ENCODE data around the gene OR51G2.

OR51G2 gene

DNA sequence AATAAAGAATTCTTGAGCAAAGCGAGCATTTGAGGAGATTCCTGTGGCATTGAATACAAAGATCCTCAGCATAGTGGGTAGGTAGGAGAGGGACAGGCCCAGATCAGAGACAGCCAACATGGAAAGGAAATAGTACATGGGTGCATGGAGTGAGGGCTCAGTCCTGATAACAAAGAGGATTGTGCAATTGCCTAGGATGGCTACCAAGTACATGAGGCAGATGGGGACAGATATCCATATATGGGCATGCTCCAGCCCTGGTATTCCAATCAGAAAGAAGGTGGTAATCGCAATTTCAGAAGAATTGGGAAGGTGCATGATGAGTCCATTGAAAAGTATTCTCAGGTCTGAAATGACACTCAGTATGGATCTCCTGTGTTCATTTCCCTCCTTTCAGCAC is 28.9 kb downstream of the OR51G2 start:
- Mint-ChIP-seq H3K4me1 (ENCODE audit: low read depth) (no peaks in the 10 kb centered on the region), H3K27ac (no peak overlapping the region), H3K27me3 (no peaks in the 10 kb centered on the region), H3K36me3 (no peaks in the 10 kb centered on the region), H3K4me3 (no peak overlapping the region), H3K9me3 (ENCODE audit: low read depth) (peaks cover 3% of the 10 kb centered on the region)

DNA sequence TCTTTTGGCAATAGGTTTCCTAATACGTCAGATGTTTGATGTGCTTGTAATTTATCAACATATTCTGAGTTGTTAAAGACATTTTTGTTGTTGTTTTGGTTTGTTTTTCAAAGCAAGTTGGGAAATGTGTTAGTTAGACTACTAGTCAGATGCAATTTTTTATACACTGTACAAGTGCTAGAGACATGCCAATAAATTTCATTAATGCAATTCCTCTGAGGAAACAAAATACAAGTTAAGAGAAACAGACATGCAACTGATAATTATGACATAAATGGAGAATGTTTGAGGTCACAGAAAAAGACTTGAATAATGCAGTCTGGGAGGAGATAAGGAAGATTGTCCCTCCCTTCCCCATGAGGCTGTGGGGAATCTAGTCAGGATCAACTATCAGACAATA is 31.6 kb downstream of the OR51G2 start:
- Mint-ChIP-seq H3K36me3 (no peaks in the 10 kb centered on the region), H3K4me1 (ENCODE audit: low read depth) (no peaks in the 10 kb centered on the region), H3K27ac (no peak overlapping the region), H3K27me3 (no peaks in the 10 kb centered on the region), H3K4me3 (no peak overlapping the region), H3K9me3 (ENCODE audit: low read depth) (peaks cover 3% of the 10 kb centered on the region)

DNA sequence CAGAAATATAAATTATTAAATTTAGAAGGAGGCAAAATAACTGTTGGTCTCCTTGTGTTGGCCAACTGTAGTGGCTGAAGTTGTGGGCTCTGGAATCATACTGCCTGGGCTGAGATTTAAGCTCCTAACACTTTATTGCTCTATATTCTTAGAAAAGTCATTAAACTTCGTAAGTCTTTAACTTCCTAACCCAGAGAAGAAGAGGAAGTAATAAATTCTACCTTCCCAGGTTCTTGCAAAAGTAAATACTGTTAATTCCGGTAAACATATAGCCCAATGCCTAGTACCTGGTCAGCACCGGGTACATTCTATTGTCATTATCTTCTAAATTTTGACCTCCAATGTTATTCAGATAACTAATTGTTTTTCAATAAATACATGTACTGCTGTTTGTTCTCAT is 33.0 kb downstream of the OR51G2 start:
- Mint-ChIP-seq H3K36me3 (no peaks in the 10 kb centered on the region), H3K4me1 (ENCODE audit: low read depth) (no peaks in the 10 kb centered on the region), H3K9me3 (ENCODE audit: low read depth) (no peaks in the 10 kb centered on the region), H3K4me3 (no peak overlapping the region), H3K27ac (no peak overlapping the region), H3K27me3 (no peaks in the 10 kb centered on the region)

DNA sequence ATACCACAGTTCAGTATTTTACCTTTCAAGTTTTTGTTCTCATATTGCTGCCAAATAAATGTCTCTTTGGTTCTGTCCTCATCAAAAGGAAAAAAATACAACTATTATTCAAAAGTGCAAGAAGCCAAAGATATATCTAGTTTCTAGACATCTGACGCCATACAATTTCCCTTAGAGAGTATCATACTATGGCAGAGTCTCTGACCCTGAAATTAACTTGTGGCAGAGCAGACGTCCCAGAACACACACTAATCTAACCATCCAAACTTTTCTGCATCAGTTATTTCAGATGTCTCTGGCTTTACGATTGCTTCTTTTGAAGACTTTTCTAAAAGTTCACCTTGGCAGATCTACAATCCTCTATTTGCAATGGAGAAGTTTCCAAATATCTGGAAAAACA is 34.8 kb downstream of the OR51G2 start:
- Mint-ChIP-seq H3K4me3 (no peak overlapping the region), H3K4me1 (ENCODE audit: low read depth) (no peaks in the 10 kb centered on the region), H3K27ac (no peak overlapping the region), H3K36me3 (no peaks in the 10 kb centered on the region), H3K27me3 (peaks cover 4% of the 10 kb centered on the region), H3K9me3 (ENCODE audit: low read depth) (no peaks in the 10 kb centered on the region)

DNA sequence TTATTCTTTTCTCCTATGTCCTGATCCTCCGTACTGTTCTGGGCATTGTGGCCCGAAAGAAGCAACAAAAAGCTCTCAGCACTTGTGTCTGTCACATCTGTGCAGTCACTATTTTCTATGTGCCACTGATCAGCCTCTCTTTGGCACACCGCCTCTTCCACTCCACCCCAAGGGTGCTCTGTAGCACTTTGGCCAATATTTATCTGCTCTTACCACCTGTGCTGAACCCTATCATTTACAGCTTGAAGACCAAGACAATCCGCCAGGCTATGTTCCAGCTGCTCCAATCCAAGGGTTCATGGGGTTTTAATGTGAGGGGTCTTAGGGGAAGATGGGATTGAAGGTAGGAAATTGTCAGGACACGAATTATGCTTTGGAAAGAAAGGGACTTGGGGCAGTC is 36.6 kb downstream of the OR51G2 start:
- H3K4me3 Mint-ChIP-seq = no peak overlapping the region
- no peaks in the 10 kb centered on the region for H3K9me3 Mint-ChIP-seq (ENCODE audit: low read depth)
- no peak overlapping the region for H3K27ac Mint-ChIP-seq
- no peaks in the 10 kb centered on the region for H3K4me1 Mint-ChIP-seq (ENCODE audit: low read depth)
- no peaks in the 10 kb centered on the region for H3K36me3 Mint-ChIP-seq
- H3K27me3 Mint-ChIP-seq = peaks cover 6% of the 10 kb centered on the region

DNA sequence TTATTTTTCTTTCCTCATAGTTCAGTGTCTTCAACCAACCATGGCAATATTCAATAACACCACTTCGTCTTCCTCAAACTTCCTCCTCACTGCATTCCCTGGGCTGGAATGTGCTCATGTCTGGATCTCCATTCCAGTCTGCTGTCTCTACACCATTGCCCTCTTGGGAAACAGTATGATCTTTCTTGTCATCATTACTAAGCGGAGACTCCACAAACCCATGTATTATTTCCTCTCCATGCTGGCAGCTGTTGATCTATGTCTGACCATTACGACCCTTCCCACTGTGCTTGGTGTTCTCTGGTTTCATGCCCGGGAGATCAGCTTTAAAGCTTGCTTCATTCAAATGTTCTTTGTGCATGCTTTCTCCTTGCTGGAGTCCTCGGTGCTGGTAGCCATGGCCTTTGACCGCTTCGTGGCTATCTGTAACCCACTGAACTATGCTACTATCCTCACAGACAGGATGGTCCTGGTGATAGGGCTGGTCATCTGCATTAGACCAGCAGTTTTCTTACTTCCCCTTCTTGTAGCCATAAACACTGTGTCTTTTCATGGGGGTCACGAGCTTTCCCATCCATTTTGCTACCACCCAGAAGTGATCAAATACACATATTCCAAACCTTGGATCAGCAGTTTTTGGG is 37.2 kb downstream of the OR51G2 start, which contains the start of gene OR51T1:
TSS of gene OR51T1 (plus strand) at position 41 of the 641 bp plus-strand sequence. CDS start at position 41, 0 bp downstream.
- H3K27ac Mint-ChIP-seq = no peak within 1 kb of the TSS
- H3K4me3 Mint-ChIP-seq = no peak within 1 kb of the TSS
- peaks cover 6% of the 10 kb centered on the region for H3K27me3 Mint-ChIP-seq
- H3K9me3 Mint-ChIP-seq (ENCODE audit: low read depth) = no peaks in the 10 kb centered on the region
- H3K4me1 Mint-ChIP-seq (ENCODE audit: low read depth) = no peaks in the 10 kb centered on the region
- no peaks in the 10 kb centered on the region for H3K36me3 Mint-ChIP-seq

DNA sequence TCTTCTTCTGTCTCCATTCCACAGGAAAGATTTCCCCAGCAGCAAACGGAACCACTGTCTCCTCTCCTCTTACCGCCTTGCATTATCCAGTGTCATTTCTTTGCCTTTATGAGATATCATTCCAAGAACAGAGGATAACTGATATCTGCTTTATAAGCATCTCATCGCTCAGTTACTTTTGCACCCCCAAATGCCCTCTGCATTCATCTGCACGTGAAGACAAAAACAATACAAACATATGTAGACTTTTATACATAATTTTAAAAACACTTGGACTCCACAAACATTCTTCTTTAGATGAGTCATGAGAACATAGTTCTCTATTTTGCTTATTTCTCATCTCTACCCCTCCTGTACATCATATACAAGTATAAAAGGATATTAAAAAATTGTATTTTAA is 38.0 kb downstream of the OR51G2 start:
- Mint-ChIP-seq H3K27me3 (peaks cover 6% of the 10 kb centered on the region), H3K9me3 (ENCODE audit: low read depth) (no peaks in the 10 kb centered on the region), H3K27ac (no peak overlapping the region)

DNA sequence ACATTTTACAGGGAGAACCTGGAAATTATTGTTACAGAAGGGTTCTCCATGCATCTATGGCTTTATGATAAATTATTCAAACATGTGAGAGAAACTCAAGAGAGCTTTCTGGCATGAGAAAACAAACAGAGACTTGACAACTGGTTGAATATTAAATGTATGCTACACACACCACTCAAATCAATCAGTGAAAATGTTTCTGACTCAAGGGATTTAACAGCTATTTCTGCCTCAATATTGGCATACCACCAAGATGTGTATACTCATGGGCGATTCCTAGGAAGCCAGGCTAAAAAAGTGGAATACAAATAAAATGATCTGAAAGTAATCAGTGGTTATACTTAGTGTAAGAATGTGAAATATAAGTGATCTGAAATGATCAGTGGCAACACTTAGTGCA is 53.3 kb downstream of the OR51G2 start:
- Mint-ChIP-seq H3K27me3 (peaks cover 3% of the 10 kb centered on the region), H3K27ac (no peak overlapping the region), H3K4me1 (ENCODE audit: low read depth) (no peaks in the 10 kb centered on the region), H3K4me3 (no peak overlapping the region), H3K9me3 (ENCODE audit: low read depth) (no peaks in the 10 kb centered on the region), H3K36me3 (no peaks in the 10 kb centered on the region)

More for the DNA sequence above, 38.0 kb downstream of the OR51G2 start:
- Mint-ChIP-seq H3K4me1 (ENCODE audit: low read depth) (no peaks in the 10 kb centered on the region), H3K4me3 (no peak overlapping the region), H3K36me3 (no peaks in the 10 kb centered on the region)

DNA sequence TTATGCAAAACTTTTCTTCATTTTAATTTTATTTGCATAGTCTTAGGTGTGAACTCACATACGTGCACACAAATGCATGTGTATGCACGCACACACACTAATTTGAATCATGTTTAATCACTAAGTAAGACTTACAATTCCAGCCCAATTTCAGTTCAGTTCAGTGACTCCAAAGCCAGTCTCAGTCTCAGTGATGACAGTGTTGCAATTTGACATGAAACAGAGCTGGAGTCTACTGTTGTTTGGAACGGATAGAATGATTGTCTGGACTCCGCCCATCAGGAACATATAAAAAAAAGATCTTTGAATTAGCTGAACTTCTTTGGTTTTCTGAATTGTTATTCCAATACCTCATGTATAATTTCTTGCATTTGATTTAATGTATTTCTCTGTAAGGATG is 55.3 kb downstream of the OR51G2 start:
- Mint-ChIP-seq H3K36me3 (no peaks in the 10 kb centered on the region), H3K27me3 (peaks cover 3% of the 10 kb centered on the region), H3K9me3 (ENCODE audit: low read depth) (no peaks in the 10 kb centered on the region), H3K27ac (no peak overlapping the region), H3K4me1 (ENCODE audit: low read depth) (no peaks in the 10 kb centered on the region), H3K4me3 (no peak overlapping the region)
